Left colon (tissue), 2 donors: ENCODE data around the gene TMEM205. TPM values are rescaled to one million over a fixed set of nuclear protein-coding genes. Genes with fewer than 3 reads are reported as not detected.
"Not testable (repeated sequence)": the region's sequence is repeated elsewhere in the genome, so short reads cannot be mapped to it uniquely, and the experiment has no call there.

Source experiments
- ATAC-seq: fragments of 200-7000 bp; cut with Tn5 transposase; one replicate; pipeline ENCODE4 v1.9.1; 2020; ENCODE audit warnings: mild to moderate bottlenecking, moderate library complexity
- DNase-seq, 2 donors: peaks; one replicate each; pipeline ENCODE4 v3.0.0-alpha.2; 2020
- intact Hi-C, 2 donors: fragments of 100-400 bp; cut with DNase I in 1 of 2; cut with micrococcal nuclease in 1 of 2; formaldehyde crosslinking; loops; one replicate each; pipeline versions ENCODE4 v1.11.2 to v1.14.0; 2022; cut with DNase I, micrococcal nuclease
- long read RNA-seq: library from polyadenylated mRNA; unstranded; transcript quantifications from one replicate; pipeline ENCODE4 v2.0.0, GENCODE V29; 2021
- total RNA-seq, 2 donors: library from RNA; stranded (reverse); fragmentation: NEBNext Ultra II Directional; extraction: Animal tissue kit (Norgen Biotek cat#: 25700); gene quantifications; one replicate each; pipeline ENCODE4 v1.2.1, GENCODE V29; 2021
- donor health status: DM: no; HTN: no; CAD: no.
- donor health status: DM: yes; HTN: yes; CAD: no.

Gene TMEM205
- 10 to 100 TPM; 43.5 to 51.9 TPM for total RNA-seq
- long read RNA-seq, transcript TMEM205-216 (4 exons, 792 nt) = major isoform, 24 of 40 reads
- long read RNA-seq, transcript TMEM205-201 (3 exons, 1,034 nt) = minor isoform, 5 of 40 reads
- long read RNA-seq, partial matches to known transcripts = 0 of 40 reads
- long read RNA-seq, other reads (novel, unspliced or antisense) = 4 of 40 reads

GRCh38 chr19:11346104-11346940 lies at the start of gene TMEM205, which contains the start of gene CCDC159:
Gene TMEM205 (minus strand): TSS chr19:11346268. CDS start chr19:11345619, 649 bp downstream.
Gene CCDC159 (plus strand): TSS chr19:11346519. CDS start chr19:11346607, 88 bp downstream.
- ATAC-seq = peak; percentile 90
- intact Hi-C loops = no loop called here
- peak; percentile 99 for DNase-seq

DNA sequence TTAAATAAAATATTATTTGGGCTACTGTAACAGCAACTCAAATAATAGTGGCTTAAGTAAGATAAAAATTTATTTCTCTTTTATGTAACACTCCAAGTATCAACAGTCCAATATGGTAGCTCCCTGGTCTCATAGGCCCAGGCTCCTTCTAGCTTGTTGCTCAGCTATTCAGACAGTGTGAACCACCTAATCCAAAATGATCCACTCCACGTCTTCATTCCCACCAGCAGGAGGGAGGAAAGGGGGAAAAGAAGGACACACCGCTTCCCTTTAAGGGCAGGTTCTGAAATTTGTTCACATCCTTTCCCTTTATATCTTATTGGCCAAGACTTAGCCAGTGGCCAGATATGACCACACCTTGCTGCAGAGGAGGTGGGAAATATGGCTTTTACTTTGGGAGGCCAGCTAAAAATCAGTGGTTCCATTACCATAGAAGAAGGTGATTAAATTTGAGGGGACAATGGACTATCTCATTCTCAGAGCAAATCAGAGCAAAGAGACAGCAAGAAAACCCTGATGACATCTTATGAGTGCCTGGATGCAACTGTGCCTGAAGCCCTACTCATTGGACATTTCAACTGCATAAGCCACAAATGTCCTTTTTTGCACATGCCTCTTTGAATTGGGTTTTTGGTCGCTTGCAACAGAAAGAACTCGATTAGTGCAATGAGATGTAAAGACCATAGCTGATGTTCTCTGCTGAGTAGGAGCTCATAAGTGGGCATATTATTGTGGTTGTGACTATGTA lies 45.0 kb upstream of the TMEM205 start:
- intact Hi-C loops = no loop called here
- ATAC-seq (no peak), DNase-seq (no peak)

DNA sequence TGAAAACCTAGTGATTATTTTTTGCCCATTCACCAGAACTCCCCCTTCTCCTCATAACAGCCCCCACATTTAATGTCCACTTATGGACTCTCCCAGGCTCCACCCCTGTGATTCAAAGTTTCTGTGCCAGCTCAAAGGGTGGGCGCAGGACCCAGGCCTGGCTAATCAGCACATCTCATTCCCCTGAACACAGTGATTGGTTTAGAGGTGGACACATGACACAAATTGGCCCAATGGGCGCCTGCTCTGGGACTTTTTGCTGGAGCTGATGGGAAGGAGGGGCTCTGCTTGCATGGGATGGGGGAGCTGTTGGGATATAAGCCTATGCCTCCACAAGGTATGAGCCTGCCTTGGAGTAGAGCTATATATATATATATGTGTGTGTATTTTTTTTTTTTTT lies 44.3 kb upstream of the TMEM205 start:
- no peak for DNase-seq
- no peak for ATAC-seq
- intact Hi-C loops = no loop called here

DNA sequence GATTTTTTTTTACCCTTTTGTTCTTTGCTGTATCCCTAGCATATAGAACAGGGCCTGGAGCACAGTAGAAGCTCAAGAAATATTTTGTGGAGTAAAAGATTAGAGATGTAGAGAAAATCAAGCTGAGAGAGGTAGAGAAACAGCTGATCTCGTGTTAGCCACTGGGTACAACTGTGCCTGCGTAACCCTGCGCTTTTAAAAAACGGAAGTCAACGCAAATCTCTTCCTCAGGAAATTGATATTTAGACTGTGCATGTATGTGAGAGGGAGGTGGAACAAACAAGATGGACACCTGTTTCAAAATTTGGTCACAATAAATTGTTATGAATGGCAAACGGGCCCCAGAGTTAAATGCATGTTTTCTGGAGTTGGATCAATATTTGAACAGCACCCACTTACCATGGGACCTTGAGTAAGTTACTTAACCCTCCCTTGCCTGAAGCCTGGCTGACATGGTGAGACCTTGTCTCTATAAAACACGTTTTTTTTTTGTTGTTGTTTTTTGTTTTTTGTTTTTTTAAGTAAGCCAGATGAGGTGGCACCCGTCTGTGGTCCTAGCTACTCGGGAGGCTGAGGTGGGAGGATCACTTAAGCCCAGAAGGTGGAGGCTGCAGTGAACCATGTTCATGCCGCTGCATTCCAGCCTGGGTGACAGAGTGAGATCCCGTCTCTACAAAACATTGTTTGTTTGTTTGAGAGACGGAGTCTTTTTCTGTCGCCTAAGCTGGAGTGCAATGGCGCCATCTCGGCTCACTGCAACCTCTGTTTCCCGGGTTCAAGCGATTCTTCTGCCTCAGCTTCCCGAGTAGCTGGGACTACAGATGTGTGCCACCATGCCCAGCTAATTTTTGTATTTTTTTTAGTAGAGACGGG lies 41.3 kb upstream of the TMEM205 start:
- intact Hi-C loops = no loop called here
- DNase-seq (no peak), ATAC-seq (no peak)

DNA sequence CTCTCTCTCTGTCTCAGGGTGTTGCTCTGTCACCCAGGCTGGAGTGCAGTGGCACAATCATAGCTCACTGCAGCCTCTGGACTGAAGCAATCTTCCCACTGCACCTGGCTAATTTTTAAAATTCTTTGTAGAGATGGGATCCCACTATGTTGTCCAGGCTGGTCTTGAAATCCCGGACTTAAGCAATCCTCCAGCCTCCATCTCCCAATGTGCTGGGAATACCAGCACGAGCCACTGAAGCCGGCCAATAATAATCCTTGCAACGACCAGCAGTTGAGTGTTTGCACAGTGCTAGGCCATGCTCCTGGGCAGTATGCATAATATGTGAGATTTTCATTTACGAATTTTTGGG lies 38.7 kb upstream of the TMEM205 start:
- no peak for DNase-seq
- ATAC-seq = no peak
- intact Hi-C loops = no loop called here

GRCh38 chr19:11383706-11384048 lies 37.6 kb upstream of the TMEM205 start:
- DNase-seq = no peak
- ATAC-seq = no peak
- intact Hi-C loops = no loop called here

DNA sequence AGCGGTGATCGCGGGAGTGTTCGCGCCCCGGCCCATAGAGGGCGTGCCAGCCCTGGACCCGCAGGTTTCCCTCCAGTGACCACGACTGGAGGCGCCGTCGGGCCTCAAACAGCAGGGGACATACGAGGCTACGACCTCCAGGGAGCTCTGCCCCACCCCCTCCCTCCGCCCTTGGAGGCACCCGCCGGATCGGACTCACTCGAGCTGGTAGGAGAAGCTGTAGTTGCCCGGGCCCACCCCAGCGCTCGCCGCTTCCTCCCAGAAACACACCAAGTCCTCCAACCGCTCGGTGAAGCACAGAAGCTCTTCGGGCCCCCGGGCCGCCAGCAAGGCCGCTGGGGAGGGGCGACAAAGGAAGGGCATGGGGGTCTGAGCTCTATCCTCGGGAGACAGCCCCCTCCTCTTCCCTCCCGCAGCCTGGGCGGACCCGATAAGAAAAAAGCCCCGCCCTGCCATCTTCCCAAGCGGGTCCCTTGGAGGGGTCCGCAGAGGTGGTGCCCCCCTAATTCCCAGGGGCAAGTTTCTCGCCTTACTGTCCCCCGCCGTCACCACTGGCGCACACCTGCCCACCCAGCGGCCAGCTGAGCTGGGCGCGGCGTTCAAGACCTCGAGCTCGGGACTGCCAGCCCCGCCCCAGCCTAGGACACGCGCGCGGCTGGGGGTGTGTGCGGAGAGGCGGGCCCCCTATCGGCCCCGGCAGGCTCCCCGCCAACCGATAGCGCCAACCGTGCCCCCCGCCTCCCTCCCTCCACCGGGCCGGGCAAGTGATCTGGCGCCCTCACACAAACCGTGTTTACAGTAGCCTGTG lies 37.0 kb upstream of the TMEM205 start:
- intact Hi-C loops = no loop called here
- DNase-seq (peak; percentile 58 to 70), ATAC-seq (peak; percentile 22)

GRCh38 chr19:11380653-11381537 lies 34.8 kb upstream of the TMEM205 start:
- ATAC-seq (peak; percentile 89), DNase-seq (peak; percentile 95)
- intact Hi-C loops = no loop called here

GRCh38 chr19:11379857-11380350 lies 33.8 kb upstream of the TMEM205 start:
- intact Hi-C loops = no loop called here
- ATAC-seq (no peak), DNase-seq (no peak)

DNA sequence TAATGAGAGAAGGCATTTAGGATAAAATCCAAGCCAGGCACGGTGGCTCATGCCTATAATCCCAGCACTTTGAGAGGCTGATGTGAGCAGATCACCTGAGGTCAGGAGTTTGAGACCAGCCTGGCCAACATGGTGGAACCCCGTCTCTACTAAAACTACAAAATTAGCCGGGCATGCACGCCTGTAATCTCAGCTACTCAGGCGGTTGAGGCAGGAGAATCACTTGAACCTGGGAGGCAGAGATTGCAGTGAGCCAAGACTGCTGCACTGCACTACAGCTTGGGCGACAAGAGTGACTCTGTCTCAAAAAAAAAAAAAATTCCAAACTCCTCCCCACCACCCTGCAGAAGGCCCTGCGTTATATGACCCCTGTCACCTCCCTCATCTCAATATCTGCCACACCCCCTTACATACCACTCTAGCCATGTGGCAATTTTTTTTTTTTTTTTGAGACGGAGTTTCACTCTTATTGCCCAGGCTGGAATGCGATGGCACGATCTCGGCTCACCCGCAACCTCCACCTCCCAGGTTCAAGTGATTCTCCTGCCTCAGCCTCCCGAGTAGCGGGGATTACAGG lies 33.3 kb upstream of the TMEM205 start:
- intact Hi-C loops, DNase-seq, ATAC-seq: not testable (repeated sequence)

DNA sequence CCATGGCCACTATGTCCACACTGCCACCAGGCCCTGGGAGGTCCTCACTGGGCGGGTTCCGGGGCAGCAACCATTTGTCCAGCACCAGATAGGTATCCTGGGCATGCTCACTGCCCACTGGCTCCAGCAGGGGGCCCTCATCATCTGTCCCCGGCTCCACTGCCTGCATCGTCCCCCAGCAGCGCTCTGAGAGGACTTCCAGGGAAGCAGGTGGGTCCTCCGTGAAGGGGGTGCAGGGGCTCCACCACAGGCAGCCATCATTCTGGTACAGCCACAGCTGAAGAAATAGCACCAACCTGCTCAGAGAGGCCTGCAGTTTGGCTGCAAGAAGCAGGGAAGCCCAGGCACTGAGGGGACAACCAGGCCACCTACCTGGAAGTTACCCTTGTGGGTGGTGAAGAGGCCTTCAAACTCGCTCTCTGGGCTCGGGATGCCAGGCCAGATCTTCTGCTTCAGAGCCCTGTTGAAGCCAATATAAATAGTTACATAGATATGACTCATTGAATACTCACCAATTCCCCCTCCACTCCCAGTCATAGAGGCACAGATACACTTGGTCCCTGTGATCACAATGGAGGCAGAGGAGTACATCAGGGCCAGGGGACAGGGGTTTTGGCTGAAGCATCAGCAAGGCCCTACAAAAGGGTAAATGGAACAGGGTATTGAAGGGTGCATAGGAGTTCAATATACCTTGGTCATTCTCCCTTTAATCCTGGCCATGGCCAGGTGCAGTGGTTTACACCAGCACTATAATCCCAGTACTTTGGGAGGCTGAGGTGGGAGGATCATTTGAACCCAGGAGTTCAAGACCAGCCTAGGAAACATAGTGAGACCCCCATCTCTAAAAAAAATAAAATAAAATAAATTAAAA lies 32.5 kb upstream of the TMEM205 start:
- ATAC-seq = no peak
- DNase-seq = peak in 1 of 2 donors; percentile 58
- intact Hi-C loops = no loop called here

- intact Hi-C loops = no loop called here
- DNase-seq (no peak), ATAC-seq (no peak)
Observed at GRCh38 chr19:11377756-11378155, 31.7 kb upstream of the TMEM205 start.

DNA sequence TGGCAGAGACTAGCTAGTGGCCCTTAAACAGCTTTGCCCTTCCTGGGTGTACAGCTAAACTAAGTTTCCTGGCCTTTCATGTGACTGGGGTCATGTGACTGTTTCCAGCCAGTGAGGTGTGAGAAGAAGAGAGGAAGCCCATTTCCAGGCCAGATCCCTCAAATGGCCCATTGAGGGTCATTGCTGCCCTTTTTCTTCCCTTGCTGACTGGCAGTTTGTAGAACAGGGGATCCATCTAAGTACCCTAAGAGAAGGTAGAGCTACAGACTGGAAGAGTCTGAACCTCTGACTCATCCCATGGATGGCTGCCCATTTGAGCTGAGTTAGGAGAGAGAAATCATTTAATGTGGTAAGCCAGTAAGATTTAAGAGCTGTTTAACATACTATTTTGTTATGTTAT lies 31.2 kb upstream of the TMEM205 start:
- ATAC-seq (no peak), DNase-seq (no peak)

DNA sequence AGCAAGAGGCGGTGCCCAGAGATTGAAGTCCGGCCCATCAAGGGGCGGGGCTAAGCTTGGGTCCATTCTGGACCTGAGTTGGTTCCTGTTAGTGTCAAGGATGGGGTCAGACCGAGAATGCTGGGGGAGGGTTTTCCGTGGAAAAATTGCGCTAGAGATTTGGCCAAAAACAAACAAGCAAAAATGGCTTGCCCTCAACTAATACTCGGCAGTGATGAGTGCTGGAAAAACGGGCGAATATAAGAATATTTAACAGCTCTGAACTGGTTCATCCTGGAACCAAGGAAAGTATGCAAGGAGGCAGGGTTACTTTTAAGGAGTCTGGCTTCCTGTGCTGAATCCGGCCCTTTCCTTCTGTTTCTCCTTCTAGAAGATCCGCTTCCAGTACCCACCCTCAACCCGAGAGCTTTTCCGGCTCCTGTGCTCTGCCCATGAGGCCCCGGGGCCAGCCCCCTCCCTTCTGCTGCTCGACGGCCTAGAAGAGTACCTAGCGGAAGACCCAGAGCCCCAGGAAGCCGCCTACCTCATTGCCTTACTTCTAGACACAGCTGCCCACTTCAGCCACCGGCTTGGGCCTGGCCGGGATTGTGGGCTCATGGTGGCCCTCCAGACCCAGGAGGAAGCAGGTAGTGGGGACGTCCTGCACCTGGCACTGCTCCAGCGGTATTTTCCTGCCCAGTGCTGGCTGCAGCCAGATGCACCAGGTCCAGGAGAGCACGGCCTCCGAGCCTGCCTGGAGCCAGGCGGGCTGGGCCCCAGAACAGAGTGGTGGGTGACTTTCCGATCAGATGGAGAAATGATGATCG lies 29.3 kb upstream of the TMEM205 start:
- intact Hi-C loops = no loop called here
- ATAC-seq = peak; percentile 25
- DNase-seq = peak; percentile 71 to 76

More for the DNA sequence above, 31.2 kb upstream of the TMEM205 start:
- intact Hi-C loops = no loop called here
